Measurements from ENCODE around the gene CPSF3. TPM values are rescaled to one million over a fixed set of nuclear protein-coding genes. Genes with fewer than 3 reads are reported as not detected.

Gene CPSF3
- total and polyA plus RNA-seq, 2 of the 4 experiments (the other 2 are of a cell fraction), result 29.2 to 64.5 TPM

GRCh38 chr2:9385841-9386240, 37.6 kb upstream of the CPSF3 start:
- Histone ChIP-seq H3K4me2 (ENCODE audit: low read depth, low read length) (no peak overlapping the region), H3K9ac (ENCODE audit: low read depth, low read length) (no peak overlapping the region), H3K23ac (ENCODE audit: low read depth, low read length) (no peak overlapping the region), H3K27me3 (ENCODE audit: control insufficient read depth, insufficient read depth, low read length) (no peaks in the 10 kb centered on the region), H3K56ac (ENCODE audit: extremely low read depth, insufficient read depth, low read length) (no peak overlapping the region), H3K79me1 (ENCODE audit: low read depth in 1 of 2, low read length in 2 of 2) (peaks cover 9 to 64% of the 10 kb centered on the region in 2 experiments; a peak in 3 of 4 replicates), H4K91ac (ENCODE audit: insufficient read depth, low read depth, low read length) (no peak overlapping the region), H4K5ac (ENCODE audit: low read depth, low read length) (no peak overlapping the region), H3K9me3 (ENCODE audit: control insufficient read depth, insufficient read depth, low read length) (no peaks in the 10 kb centered on the region), H2AK9ac (replicated peaks; ENCODE audit: low read depth, low read length, poor library complexity) (no peak overlapping the region), H4K8ac (ENCODE audit: low read depth in 2 of 2, low read length in 2 of 2) (no peak overlapping the region), H3K4me3 (ENCODE audit: insufficient read depth, low read depth, low read length) (no peak overlapping the region), H3K4me1 (ENCODE audit: control insufficient read depth, insufficient read depth, low read length) (peaks cover 13% of the 10 kb centered on the region), H3K9me1 (ENCODE audit: insufficient read depth, low read length) (peaks cover 26% of the 10 kb centered on the region), H4K20me1 (ENCODE audit: insufficient read depth, low read length) (peaks cover 8% of the 10 kb centered on the region), H2BK5ac (ENCODE audit: low read depth, low read length, poor library complexity, severe bottlenecking) (no peak overlapping the region), H2BK20ac (ENCODE audit: low read depth, low read length) (no peak overlapping the region), H2BK120ac (ENCODE audit: low read depth, low read length) (no peak overlapping the region), H3K4ac (ENCODE audit: low read depth, low read length) (no peak overlapping the region), H2AK5ac (ENCODE audit: low read depth, low read length) (no peak overlapping the region), H3K18ac (ENCODE audit: low read depth, low read length) (no peak overlapping the region), H3K36me3 (ENCODE audit: control insufficient read depth, insufficient read depth, low read length) (peaks cover 43% of the 10 kb centered on the region), H2AFZ (replicated peaks; ENCODE audit: low read length, poor library complexity) (no peak overlapping the region), H3K14ac (replicated peaks; ENCODE audit: low read depth, low read length) (no peak overlapping the region), H3K27ac (ENCODE audit: insufficient read depth, low read length) (no peak overlapping the region), H2BK15ac (ENCODE audit: low read depth, low read length) (no peak overlapping the region)
- ATAC-seq (ENCODE audit: low read depth), result no peak
- ChIA-PET CTCF (interaction anchor here (0.6 kb wide), 1 partner anchor 309 kb away, joined by 3 read pairs; no protein-coding TSS in a partner anchor), POLR2A (ENCODE audit: unreplicated experiment) (no interaction called here)
- BruUV-seq (replicated peaks), result no TSS peak
- dilution Hi-C loops (cut with HindIII; ENCODE audit: low sequenced_read_pairs, unreplicated experiment) (no loop called here), intact Hi-C loops (cut with micrococcal nuclease) (no loop called here), in situ Hi-C loops (cut with MboI; ENCODE audit: low sequenced_read_pairs) (no loop called here)
- TF ChIP-seq CEBPB (IDR thresholded peaks at IDR 0.05; ENCODE audit: low read depth, low read length) (no peak), USF2 (IDR thresholded peaks at IDR 0.05; ENCODE audit: low read depth, low read length) (no peak), BHLHE40 (IDR thresholded peaks at IDR 0.05; ENCODE audit: low read depth, low read length) (no peak), NFE2L2 (IDR thresholded peaks at IDR 0.05; ENCODE audit: low read depth, low read length) (no peak), CHD1 (IDR thresholded peaks at IDR 0.05; ENCODE audit: low read depth, low read length) (no peak), RAD21 (IDR thresholded peaks at IDR 0.05; ENCODE audit: low read length) (no peak), POLR2A (IDR thresholded peaks at IDR 0.05; ENCODE audit: low read depth, low read length) (no peak), MXI1 (IDR thresholded peaks at IDR 0.05; ENCODE audit: borderline replicate concordance, low read depth, low read length) (no peak), CTCF (conservative IDR thresholded peaks at IDR 0.05; ENCODE audit: low read depth, low read length) (no peak), SMC3 (IDR thresholded peaks at IDR 0.05; ENCODE audit: low read depth, low read length) (no peak), RCOR1 (IDR thresholded peaks at IDR 0.05; ENCODE audit: insufficient replicate concordance, low read length) (no peak), MAFK (IDR thresholded peaks at IDR 0.05; ENCODE audit: low read depth, low read length) (no peak), FOS (IDR thresholded peaks at IDR 0.05; ENCODE audit: low read depth, low read length) (no peak), RFX5 (IDR thresholded peaks at IDR 0.05; ENCODE audit: low read depth, low read length) (no peak), ELK1 (IDR thresholded peaks at IDR 0.05; ENCODE audit: borderline replicate concordance, low read depth, low read length) (no peak), MAZ (IDR thresholded peaks at IDR 0.05; ENCODE audit: borderline replicate concordance, low read depth, low read length) (no peak)
- 100% methylated on average over 5 of the region's 6 CpGs; no CpG with 5 or more reads in 1 of the 2 experiments for WGBS, 2 experiments (ENCODE audit: extremely low coverage in 2 of 2, insufficient read length in 1 of 2)
- no peak for DNase-seq

All from IMR-90 (cell line).